Measurements from ENCODE around the gene MCF2L2. TPM values are rescaled to one million over a fixed set of nuclear protein-coding genes. Genes with fewer than 3 reads are reported as not detected.

MCF2L2 gene
- total and polyA plus RNA-seq, 9 donors: 0.12 to 2.2 (median 0.61) TPM

DNA sequence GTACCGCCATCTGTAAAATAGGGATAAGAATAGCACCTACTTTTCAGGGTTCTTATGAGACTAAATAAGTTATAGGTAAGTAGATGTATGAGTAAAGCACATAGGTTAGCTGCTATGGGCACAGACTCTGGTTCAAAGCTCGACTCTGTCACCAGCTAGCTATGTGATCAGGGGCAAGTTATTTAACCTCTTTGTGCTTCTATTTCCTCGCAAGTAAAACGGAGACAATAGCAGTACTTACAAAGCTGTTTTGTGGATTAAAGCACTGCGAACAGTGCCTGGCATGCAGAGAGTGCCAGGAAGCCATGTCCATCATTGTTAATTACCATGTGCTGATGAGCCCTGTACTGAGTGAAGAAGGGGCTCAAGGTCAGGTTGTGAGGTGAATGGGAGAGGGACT, 267.8 kb downstream of the MCF2L2 start:
- no peak for DNase-seq
- Histone ChIP-seq H3K27me3 (no peaks in the 10 kb centered on the region), H3K4me1 (ENCODE audit: insufficient read depth) (peaks cover 3% of the 10 kb centered on the region), H3K36me3 (no peaks in the 10 kb centered on the region), H3K9me3 (no peaks in the 10 kb centered on the region), H3K27ac (no peak overlapping the region), H3K4me3 (no peak overlapping the region)
- no peak for TF ChIP-seq EP300 (IDR thresholded peaks at IDR 0.05)
- intact Hi-C loops (cut with DNase I): loop anchor here in 1 of 4 donors (5.0 kb wide), 1 partner anchor 167 kb away; no protein-coding TSS in a partner anchor
- WGBS, 3 donors: 79 to 93% (median 84%) methylated on average over 5 of the region's 5 CpGs

DNA sequence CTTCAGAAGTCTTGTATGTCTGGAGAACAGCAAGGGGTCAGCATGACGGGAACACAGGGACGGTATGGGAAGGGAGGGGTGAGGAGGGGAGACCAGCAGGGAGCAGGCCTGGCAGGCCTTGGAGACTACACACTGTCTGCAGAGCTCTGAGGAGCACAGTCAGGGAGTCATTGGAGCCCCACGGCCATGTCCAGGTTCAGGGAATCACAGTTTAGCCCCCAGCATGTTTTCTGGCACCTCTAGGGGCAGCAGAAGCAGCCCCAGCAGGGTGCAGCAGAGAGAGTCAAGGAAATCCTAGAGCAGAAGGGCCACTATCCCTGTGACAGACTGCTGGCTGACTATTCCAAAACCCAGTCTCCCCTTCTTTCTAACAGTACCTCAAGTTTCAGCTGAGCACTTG, 269.1 kb downstream of the MCF2L2 start:
- no peak for DNase-seq
- no peaks in the 10 kb centered on the region for H3K27me3 ChIP-seq
- no peak overlapping the region for H3K4me3 ChIP-seq
- WGBS, 3 donors: 66 to 72% (median 71%) methylated on average over 3 of the region's 3 CpGs
- H3K36me3 ChIP-seq: no peaks in the 10 kb centered on the region
- intact Hi-C loops (cut with DNase I): no loop called here
- H3K9me3 ChIP-seq: no peaks in the 10 kb centered on the region
- peaks cover 3% of the 10 kb centered on the region for H3K4me1 ChIP-seq (ENCODE audit: insufficient read depth)
- TF ChIP-seq, protein P1, sequence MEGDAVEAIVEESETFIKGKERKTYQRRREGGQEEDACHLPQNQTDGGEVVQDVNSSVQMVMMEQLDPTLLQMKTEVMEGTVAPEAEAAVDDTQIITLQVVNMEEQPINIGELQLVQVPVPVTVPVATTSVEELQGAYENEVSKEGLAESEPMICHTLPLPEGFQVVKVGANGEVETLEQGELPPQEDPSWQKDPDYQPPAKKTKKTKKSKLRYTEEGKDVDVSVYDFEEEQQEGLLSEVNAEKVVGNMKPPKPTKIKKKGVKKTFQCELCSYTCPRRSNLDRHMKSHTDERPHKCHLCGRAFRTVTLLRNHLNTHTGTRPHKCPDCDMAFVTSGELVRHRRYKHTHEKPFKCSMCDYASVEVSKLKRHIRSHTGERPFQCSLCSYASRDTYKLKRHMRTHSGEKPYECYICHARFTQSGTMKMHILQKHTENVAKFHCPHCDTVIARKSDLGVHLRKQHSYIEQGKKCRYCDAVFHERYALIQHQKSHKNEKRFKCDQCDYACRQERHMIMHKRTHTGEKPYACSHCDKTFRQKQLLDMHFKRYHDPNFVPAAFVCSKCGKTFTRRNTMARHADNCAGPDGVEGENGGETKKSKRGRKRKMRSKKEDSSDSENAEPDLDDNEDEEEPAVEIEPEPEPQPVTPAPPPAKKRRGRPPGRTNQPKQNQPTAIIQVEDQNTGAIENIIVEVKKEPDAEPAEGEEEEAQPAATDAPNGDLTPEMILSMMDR (IDR thresholded peaks at IDR 0.05): no peak
- TF ChIP-seq EP300 (IDR thresholded peaks at IDR 0.05) (no peak), POLR2A (IDR thresholded peaks at IDR 0.05) (no peak)
- H3K27ac ChIP-seq: no peak overlapping the region

DNA sequence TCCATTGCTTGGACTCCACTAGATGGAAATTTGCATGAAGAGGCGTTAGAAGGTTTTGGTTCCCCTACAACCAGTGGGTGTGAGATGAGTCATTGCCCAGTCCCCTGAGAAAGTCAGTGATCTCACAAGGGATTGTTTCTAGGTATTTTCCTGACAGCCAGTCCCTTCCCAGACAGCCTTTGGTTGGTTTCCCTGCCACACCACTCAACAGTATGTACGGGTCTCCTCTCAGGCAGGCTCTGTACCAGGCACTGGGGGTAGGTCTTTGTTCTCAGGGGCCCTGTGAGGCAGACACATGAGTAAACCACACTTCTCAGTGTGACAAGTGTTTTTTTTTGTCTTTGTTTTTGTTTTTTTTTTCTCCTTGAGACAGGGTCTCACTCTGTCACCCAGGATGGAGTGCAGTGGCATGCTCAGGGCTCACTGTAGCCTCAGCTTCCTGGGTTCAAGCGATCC, 269.8 kb downstream of the MCF2L2 start:
- no peaks in the 10 kb centered on the region for H3K36me3 ChIP-seq
- no peak overlapping the region for H3K27ac ChIP-seq
- no peak for DNase-seq
- TF ChIP-seq, protein P1 (IDR thresholded peaks at IDR 0.05): no peak
- TF ChIP-seq EP300 (IDR thresholded peaks at IDR 0.05): no peak
- H3K27me3 ChIP-seq: no peaks in the 10 kb centered on the region
- H3K4me3 ChIP-seq: no peak overlapping the region
- WGBS, 3 donors: 70 to 84% (median 71%) methylated on average over 3 of the region's 3 CpGs
- H3K4me1 ChIP-seq (ENCODE audit: insufficient read depth): peaks cover 3% of the 10 kb centered on the region
- no peaks in the 10 kb centered on the region for H3K9me3 ChIP-seq
- intact Hi-C loops (cut with DNase I): no loop called here

DNA sequence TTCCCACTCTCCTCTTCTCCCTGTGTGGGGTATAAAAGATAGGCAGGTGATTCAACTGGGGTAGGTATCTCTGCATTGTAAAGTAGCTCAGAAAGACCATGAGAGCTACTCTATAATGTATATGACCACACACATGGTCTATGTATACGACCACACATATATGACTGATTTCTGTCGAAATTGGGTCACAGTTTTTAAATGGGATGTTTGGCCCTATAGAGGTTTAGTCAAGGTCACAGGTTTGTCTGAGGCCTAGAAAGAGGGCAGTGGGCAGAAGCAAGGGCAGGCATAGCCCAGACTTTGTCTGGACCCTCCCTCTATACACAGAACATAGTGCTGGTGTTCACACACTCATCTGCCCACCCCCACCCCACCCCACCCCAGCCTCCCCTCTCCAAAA, 270.3 kb downstream of the MCF2L2 start:
- Histone ChIP-seq H3K9me3 (no peaks in the 10 kb centered on the region), H3K36me3 (no peaks in the 10 kb centered on the region), H3K4me3 (no peak overlapping the region), H3K27ac (no peak overlapping the region), H3K4me1 (ENCODE audit: insufficient read depth) (peaks cover 3% of the 10 kb centered on the region), H3K27me3 (no peaks in the 10 kb centered on the region)
- DNase-seq: no peak
- 87 to 95% (median 89%) methylated on average over 2 of the region's 2 CpGs for WGBS, 3 donors
- intact Hi-C loops (cut with DNase I): no loop called here
- TF ChIP-seq, protein P1 (IDR thresholded peaks at IDR 0.05): no peak
- TF ChIP-seq POLR2A (IDR thresholded peaks at IDR 0.05): no peak
- TF ChIP-seq EP300 (IDR thresholded peaks at IDR 0.05): no peak

DNA sequence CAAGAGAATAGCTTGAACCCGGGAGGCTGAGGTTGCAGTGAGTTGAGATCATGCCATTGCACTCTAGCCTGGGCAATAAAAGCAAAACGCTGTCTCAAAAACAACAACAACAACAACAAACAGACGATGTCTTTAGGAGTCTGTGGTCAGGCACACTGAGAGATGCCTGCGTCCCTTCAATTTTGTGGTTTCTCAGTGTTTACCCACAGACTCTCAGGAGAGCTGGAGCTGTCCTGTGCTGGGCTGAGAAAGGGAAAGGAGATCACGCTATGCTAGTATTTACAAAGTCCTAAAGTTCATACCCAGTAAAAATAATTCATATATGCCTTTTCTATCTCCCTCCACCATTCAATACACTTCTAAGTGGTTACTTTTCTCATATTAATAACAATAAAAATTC, 272.2 kb downstream of the MCF2L2 start:
- H3K27me3 ChIP-seq: no peaks in the 10 kb centered on the region
- H3K9me3 ChIP-seq: no peaks in the 10 kb centered on the region
- H3K4me1 ChIP-seq (ENCODE audit: insufficient read depth): no peaks in the 10 kb centered on the region
- 86 to 88% (median 88%) methylated on average over 5 of the region's 5 CpGs for WGBS, 3 donors
- DNase-seq: no peak
- H3K27ac ChIP-seq: no peak overlapping the region
- intact Hi-C loops (cut with DNase I): no loop called here
- no peaks in the 10 kb centered on the region for H3K36me3 ChIP-seq
- TF ChIP-seq, protein P1 (IDR thresholded peaks at IDR 0.05): no peak
- TF ChIP-seq POLR2A (IDR thresholded peaks at IDR 0.05) (no peak), EP300 (IDR thresholded peaks at IDR 0.05) (no peak)
- H3K4me3 ChIP-seq: no peak overlapping the region
